Dendritic cell treated with granulocyte-macrophage colony-stimulating factor and Interleukin-4, amounts not matched to agents 40 ng/mL and 50 ng/mL, for 4 days (primary cell): ENCODE measurements around the gene DMWD.
A peak's percentile ranks its signal among the peaks of the same experiment; 100 is the strongest.

Source experiments
- H3K27ac Mint-ChIP-seq: one replicate; pipeline ENCODE4 v1.8.0; 2022; ENCODE audit warnings: mild to moderate bottlenecking, mixed read lengths
- H3K27me3 Mint-ChIP-seq: one replicate; pipeline ENCODE4 v1.8.0; 2022; ENCODE audit warnings: mild to moderate bottlenecking, mixed read lengths
- H3K36me3 Mint-ChIP-seq: one replicate; pipeline ENCODE4 v1.8.0; 2022; ENCODE audit warnings: low read depth, mixed read lengths
- H3K4me1 Mint-ChIP-seq: one replicate; pipeline ENCODE4 v1.8.0; 2022; ENCODE audit warnings: low read depth, mixed read lengths
- H3K4me3 Mint-ChIP-seq: one replicate; pipeline ENCODE4 v1.8.0; 2022; ENCODE audit warnings: mild to moderate bottlenecking, moderate library complexity, mixed read lengths
- H3K9me3 Mint-ChIP-seq: one replicate; pipeline ENCODE4 v1.8.0; 2022; ENCODE audit warnings: mixed read lengths
- intact Hi-C: fragments of 100-400 bp; cut with micrococcal nuclease; formaldehyde crosslinking; loops from one replicate; pipeline ENCODE4 v1.15.0; 2022

DMWD gene

GRCh38 chr19:45821570-45821969 is 28.9 kb upstream of the DMWD start:
- Mint-ChIP-seq H3K27ac (no peak overlapping the region), H3K9me3 (no peaks in the 10 kb centered on the region), H3K4me1 (peaks cover 5% of the 10 kb centered on the region)

DNA sequence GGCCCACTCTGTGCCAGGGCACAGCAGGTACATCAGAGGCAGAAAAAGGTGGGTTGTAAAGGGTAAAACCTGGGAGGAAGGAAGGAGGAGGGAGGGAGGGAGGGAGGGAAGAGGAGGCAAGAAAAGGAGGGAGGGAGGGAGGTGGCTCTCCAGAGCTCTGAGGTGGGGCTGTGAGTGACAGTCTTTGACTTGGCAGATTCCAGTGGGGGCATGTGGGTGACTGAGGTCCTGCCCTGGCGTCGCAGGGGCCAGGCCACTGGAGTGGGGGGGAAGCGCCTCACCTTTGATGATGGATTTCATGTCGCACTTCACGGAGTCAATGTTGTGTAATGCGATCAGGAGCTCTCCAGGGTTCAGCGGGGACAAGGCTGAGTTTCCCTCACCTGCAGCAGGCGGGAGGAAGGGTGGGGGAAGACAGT is 28.5 kb upstream of the DMWD start:
- Mint-ChIP-seq H3K9me3 (no peaks in the 10 kb centered on the region), H3K4me3 (no peak overlapping the region), H3K36me3 (peaks cover 100% of the 10 kb centered on the region), H3K27ac (no peak overlapping the region), H3K4me1 (peaks cover 8% of the 10 kb centered on the region), H3K27me3 (peaks cover 10% of the 10 kb centered on the region)
- intact Hi-C loops, result no loop called here

More at GRCh38 chr19:45821570-45821969, 28.9 kb upstream of the DMWD start:
- no peak overlapping the region for H3K4me3 Mint-ChIP-seq
- H3K27me3 Mint-ChIP-seq, result peaks cover 6% of the 10 kb centered on the region
- intact Hi-C loops, result no loop called here
- peaks cover 100% of the 10 kb centered on the region for H3K36me3 Mint-ChIP-seq

DNA sequence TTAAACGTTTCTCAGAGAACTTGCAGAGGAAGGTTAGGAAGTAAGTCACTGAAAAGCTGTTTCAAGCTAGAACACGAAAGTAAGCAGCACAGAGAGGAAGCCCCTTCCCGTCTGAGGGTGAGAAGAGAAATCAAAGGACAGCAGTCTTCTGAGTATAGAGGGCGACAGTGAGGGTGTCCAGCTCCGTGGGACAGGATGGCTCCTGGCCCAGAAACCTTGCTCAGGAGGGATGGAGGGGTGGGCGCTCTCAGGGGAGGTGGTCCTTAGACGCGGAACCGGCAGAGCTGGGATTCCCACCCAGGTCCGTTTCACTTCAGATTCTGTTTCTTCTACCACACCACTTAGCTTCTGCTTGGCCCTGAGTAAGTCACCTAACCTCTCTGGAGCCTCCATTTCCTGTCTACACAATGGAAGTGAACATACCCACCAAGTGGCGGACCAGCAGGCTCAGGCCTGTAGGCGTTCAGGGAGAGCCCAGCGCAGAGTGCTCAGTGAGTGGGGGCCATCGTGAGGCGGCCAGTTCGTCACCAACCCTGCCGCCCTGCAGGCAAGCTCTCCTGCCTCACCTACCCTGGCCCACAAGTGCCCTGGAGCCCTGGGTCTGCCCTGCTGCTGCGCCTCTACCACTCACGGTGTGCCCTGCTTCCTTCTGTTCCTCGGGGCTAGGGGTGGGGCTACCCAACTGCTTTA is 27.9 kb upstream of the DMWD start:
- Mint-ChIP-seq H3K9me3 (no peaks in the 10 kb centered on the region), H3K4me1 (peaks cover 13% of the 10 kb centered on the region), H3K36me3 (peaks cover 100% of the 10 kb centered on the region), H3K27me3 (peaks cover 16% of the 10 kb centered on the region), H3K27ac (no peak overlapping the region), H3K4me3 (no peak overlapping the region)
- intact Hi-C loops, result no loop called here

DNA sequence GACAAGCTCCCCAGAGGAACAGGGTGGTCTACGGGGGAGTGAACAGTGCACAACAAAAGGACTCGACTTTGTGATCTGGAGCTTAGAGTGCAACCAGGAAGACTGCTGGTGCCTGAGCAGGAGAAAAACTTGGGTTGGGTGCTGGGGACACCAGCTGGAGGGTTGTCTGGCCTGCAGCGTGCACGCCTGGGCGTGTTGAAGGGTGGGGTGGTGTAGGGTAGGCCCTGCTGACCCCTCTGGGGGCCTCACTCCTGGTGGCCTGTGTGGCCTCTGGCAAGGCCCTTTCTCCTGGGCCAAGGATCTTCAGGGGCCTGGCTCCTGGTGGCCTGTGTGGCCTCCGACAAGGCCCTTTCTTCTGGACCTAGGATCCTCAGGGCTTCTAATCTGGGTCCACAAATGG is 27.1 kb upstream of the DMWD start:
- Mint-ChIP-seq H3K27me3 (peaks cover 24% of the 10 kb centered on the region), H3K36me3 (peaks cover 94% of the 10 kb centered on the region), H3K27ac (peak overlapping the region; percentile 7), H3K4me1 (peaks cover 15% of the 10 kb centered on the region), H3K9me3 (no peaks in the 10 kb centered on the region), H3K4me3 (no peak overlapping the region)
- intact Hi-C loops, result loop anchor here (5.0 kb wide), 1 partner anchor 63 kb away; no protein-coding TSS in a partner anchor

- H3K36me3 Mint-ChIP-seq, result peaks cover 75% of the 10 kb centered on the region
- peaks cover 15% of the 10 kb centered on the region for H3K4me1 Mint-ChIP-seq
- H3K27me3 Mint-ChIP-seq, result peaks cover 43% of the 10 kb centered on the region
- intact Hi-C loops, result loop anchor here (5.0 kb wide), 1 partner anchor 64 kb away; no protein-coding TSS in a partner anchor
- H3K4me3 Mint-ChIP-seq, result no peak overlapping the region
- H3K27ac Mint-ChIP-seq, result no peak overlapping the region
- no peaks in the 10 kb centered on the region for H3K9me3 Mint-ChIP-seq
These were observed 25.2 kb upstream of the DMWD start for GRCh38 chr19:45817725-45818301.

DNA sequence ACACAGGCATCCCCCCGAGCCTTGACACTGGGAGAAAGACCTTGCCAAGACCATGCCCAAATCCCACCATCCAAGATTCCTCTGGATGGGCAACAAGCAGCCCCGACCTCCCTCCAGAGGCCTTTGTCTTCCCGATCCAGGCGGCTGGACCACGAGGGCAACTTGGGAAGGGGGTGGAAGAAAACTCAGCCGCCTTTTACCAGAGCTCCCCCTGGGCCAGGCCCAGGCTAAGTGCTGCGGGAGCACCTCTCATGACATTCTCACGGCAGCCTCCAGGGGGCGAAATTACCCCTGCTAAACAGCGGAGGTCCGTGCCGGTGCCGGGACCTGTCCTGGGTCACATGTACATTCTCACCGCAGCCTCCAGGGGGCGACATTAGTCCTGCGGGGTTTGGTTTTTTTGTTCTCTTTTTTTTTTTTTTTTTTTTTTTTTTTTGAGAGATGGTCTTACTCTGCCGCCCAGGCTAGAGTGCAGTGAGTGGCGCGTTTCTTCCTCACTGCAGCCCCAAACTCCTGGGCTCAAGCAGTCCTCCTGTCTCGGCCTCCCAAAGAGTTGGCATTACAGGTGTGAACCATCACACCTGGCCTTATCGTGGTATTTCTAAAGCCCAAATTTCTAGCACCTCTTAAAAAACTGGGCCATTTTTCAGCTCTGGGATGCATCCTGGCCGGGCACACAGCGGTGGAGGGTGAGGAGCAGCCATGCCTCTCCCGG is 24.5 kb upstream of the DMWD start:
- Mint-ChIP-seq H3K27ac (no peak overlapping the region), H3K27me3 (peaks cover 50% of the 10 kb centered on the region), H3K4me1 (peaks cover 15% of the 10 kb centered on the region), H3K4me3 (no peak overlapping the region), H3K9me3 (no peaks in the 10 kb centered on the region), H3K36me3 (peaks cover 68% of the 10 kb centered on the region)
- intact Hi-C loops, result loop anchor here (5.0 kb wide), 1 partner anchor 65 kb away; no protein-coding TSS in a partner anchor

- no peaks in the 10 kb centered on the region for H3K9me3 Mint-ChIP-seq
- intact Hi-C loops, result loop anchor here (5.0 kb wide), 1 partner anchor 66 kb away; no protein-coding TSS in a partner anchor
- H3K27ac Mint-ChIP-seq, result peak overlapping the region; percentile 25
- no peak overlapping the region for H3K4me3 Mint-ChIP-seq
- H3K27me3 Mint-ChIP-seq, result peaks cover 53% of the 10 kb centered on the region
- H3K4me1 Mint-ChIP-seq, result peaks cover 15% of the 10 kb centered on the region
- peaks cover 61% of the 10 kb centered on the region for H3K36me3 Mint-ChIP-seq
These were observed 23.8 kb upstream of the DMWD start for GRCh38 chr19:45816236-45817009.

DNA sequence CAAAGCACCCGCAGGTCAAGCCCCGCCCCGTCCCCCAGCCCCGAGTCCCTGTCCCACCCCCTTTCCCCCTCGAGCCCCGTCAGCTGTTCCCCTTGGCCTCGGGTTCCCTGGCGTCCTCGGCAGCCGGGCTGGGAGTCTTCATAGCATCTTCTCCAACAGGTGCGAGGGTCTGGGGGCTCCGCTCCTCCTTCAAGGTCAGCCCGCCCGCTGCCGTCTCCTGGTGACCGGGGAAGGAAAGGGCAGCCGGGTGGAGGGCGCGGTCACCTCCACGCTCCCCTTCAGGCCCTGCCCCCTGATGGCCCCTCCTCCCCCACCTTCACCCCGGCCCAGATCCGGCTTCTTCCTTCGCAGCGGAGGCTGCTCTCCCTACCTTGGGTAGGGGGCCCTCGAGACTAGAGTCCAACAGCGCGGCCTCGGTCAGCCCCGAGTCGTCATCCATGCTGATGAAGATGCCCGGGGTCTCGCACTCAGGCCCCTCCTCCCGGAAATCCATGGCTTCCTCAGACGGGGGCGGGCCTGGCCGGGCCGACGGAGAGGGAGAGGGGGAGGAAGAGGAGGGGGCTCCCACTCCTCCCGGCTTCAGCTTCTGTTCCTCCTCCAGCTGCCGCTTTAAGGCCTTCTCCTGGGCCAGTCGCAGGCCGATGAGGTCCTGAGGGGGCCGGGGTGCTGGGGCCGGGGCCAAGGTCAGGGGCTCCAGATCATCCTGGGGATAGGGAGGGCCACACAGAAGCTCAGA is 23.0 kb upstream of the DMWD start:
- Mint-ChIP-seq H3K9me3 (no peaks in the 10 kb centered on the region), H3K27ac (peak overlapping the region; percentile 25), H3K36me3 (peaks cover 53% of the 10 kb centered on the region), H3K27me3 (peaks cover 60% of the 10 kb centered on the region), H3K4me1 (peaks cover 16% of the 10 kb centered on the region), H3K4me3 (peak overlapping the region; percentile 58)
- intact Hi-C loops, result loop anchor here (5.0 kb wide), 1 partner anchor 67 kb away; no protein-coding TSS in a partner anchor

- H3K9me3 Mint-ChIP-seq, result no peaks in the 10 kb centered on the region
- H3K4me1 Mint-ChIP-seq, result peaks cover 22% of the 10 kb centered on the region
- H3K4me3 Mint-ChIP-seq, result peak within 1 kb of the TSS; percentile 58
- peaks cover 46% of the 10 kb centered on the region for H3K36me3 Mint-ChIP-seq
- peaks cover 66% of the 10 kb centered on the region for H3K27me3 Mint-ChIP-seq
- intact Hi-C loops, result loop anchor here (5.0 kb wide), 1 partner anchor 67 kb away; no protein-coding TSS in a partner anchor
- peak within 1 kb of the TSS; percentile 25 for H3K27ac Mint-ChIP-seq
These were observed 22.3 kb upstream of the DMWD start, which contains the start of gene RSPH6A for GRCh38 chr19:45814851-45815480. TSS of gene RSPH6A (minus strand) at chr19:45815308. CDS start at chr19:45815176, 132 bp downstream.

DNA sequence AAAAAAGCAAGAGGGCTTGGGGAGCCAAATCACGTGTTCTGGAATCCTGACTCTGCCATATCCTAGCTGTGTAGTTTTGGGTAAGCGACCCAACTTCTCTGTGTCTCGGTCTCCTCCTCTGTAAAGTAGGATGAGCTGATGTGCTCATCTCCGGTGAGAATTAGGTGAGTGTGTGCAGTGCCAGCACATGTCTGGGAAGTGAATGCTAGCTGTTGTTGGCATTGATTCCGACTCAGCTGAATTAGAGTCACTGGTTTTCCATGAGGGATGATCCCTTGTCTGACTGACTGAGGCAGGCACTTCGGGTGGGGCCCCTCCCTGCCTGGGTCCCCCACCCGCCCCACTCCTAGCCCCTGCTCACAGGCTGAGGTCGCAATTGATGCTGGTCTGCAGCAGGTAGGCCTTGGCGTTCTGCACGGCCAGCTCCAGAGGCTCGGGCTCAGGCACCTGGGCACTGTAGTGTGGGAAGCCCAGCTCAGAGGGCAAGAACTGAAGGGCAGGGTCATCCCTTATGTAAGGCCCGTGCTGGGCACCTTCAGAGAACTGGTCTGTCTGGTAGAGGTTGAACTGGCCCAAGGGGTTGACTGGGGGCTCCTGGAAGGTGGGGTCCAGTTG is 21.6 kb upstream of the DMWD start:
- Mint-ChIP-seq H3K27ac (no peak overlapping the region), H3K9me3 (no peaks in the 10 kb centered on the region), H3K4me3 (no peak overlapping the region), H3K4me1 (peaks cover 28% of the 10 kb centered on the region), H3K36me3 (peaks cover 39% of the 10 kb centered on the region), H3K27me3 (peaks cover 70% of the 10 kb centered on the region)
- intact Hi-C loops, result no loop called here

GRCh38 chr19:45812297-45812696 is 19.7 kb upstream of the DMWD start:
- intact Hi-C loops, result no loop called here
- H3K36me3 Mint-ChIP-seq, result peaks cover 19% of the 10 kb centered on the region
- no peaks in the 10 kb centered on the region for H3K9me3 Mint-ChIP-seq
- H3K27ac Mint-ChIP-seq, result no peak overlapping the region
- H3K27me3 Mint-ChIP-seq, result peaks cover 82% of the 10 kb centered on the region
- H3K4me3 Mint-ChIP-seq, result no peak overlapping the region
- H3K4me1 Mint-ChIP-seq, result peaks cover 25% of the 10 kb centered on the region

DNA sequence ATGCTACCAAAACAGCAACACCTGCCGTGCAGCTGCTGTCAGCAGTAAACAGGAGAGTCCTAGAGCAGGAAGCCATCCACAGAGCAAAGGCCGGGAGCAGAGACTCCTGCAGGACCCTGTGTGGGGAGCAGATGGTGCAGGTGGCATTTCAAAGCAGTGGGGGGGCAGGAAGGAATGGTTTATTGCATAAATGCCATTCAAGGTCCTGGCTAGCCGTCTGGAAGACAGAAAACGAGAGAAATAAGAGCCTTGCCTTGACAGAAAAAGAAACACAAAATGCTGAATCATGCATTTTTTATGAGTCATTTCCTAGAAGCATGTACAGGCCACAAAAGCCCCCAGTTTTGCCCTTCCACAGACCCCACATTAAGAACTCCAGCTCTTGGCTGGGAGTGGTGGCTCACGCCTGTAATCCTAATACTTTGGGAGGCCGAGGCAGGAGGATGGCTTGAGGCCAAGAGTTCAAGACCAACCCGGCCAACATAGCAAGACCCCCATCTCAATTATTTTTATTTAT is 17.1 kb upstream of the DMWD start:
- Mint-ChIP-seq H3K4me1 (peaks cover 26% of the 10 kb centered on the region), H3K9me3 (no peaks in the 10 kb centered on the region), H3K27ac (no peak overlapping the region), H3K4me3 (no peak overlapping the region), H3K36me3 (no peaks in the 10 kb centered on the region), H3K27me3 (peaks cover 77% of the 10 kb centered on the region)
- intact Hi-C loops, result no loop called here
